GM12878 (cell line): ENCODE results near the gene FAM163B. TPM values are rescaled to one million over a fixed set of nuclear protein-coding genes. Genes with fewer than 3 reads are reported as not detected.

Experiments used
- ATAC-seq: fragments of 200-7000 bp; cut with Tn5 transposase; 3 replicates; pipeline ENCODE4 v1.9.1; 2020; ENCODE audit warnings: mild to moderate bottlenecking, moderate library complexity
- BruUV-seq: library from RNA; stranded (reverse); fragments of 400-500 nt; replicated peaks from 2 replicates; lab custom pipeline; 2021; lab: Mats Ljungman, UMichigan
- CTCF ChIA-PET: fragments of 300-600 bp; sonication (Branson Sonifier 250); formaldehyde crosslinking; extraction: SDS; loops from one replicate; lab custom pipeline; 2021; ENCODE audit warnings: inconsistent platforms; lab: Yijun Ruan, JAX
- POLR2A ChIA-PET: fragments of 350-600 bp; formaldehyde crosslinking; extraction: SDS; loops from one replicate; lab custom pipeline; 2021; ENCODE audit warnings: inconsistent platforms; lab: Charles Lee
- RAD21 ChIA-PET: fragments of 300-600 bp; sonication (Branson Sonifier 250); formaldehyde crosslinking; loops from one replicate; lab custom pipeline; 2023; ENCODE audit warnings: antibody characterized with exemption; ENCODE audit not compliant: unreplicated experiment; lab: Charles Lee
- SMC1A ChIA-PET: fragments of 300-600 bp; sonication (Branson Sonifier 250); formaldehyde crosslinking; loops from one replicate; lab custom pipeline; 2023; ENCODE audit not compliant: unreplicated experiment, uncharacterized antibody; lab: Charles Lee
- DNase-seq: peaks from one replicate; pipeline ENCODE4 v3.0.0-alpha.2; 2011; ENCODE audit warnings: low read depth, low spot score
- FAIRE-seq: peaks from 3 replicates; lab custom pipeline; 2011; peaks lifted over from hg19 to GRCh38; lab: Jason Lieb, UNC
- H2AFZ ChIP-seq: 2 replicates; pipeline ENCODE4 v1.6.0; 2011; ENCODE audit warnings: low read depth, low read length, control low read depth; ENCODE audit not compliant: control insufficient read depth
- H3K27ac ChIP-seq: 2 replicates; pipeline ENCODE4 v1.5.1; 2011; ENCODE audit warnings: control low read depth; ENCODE audit not compliant: control insufficient read depth, insufficient read depth
- H3K27me3 ChIP-seq, 2 experiments: replicated peaks in 1 of 2; 2 replicates each; pipeline versions ENCODE4 v1.6.0 to v1.6.1; 2011; ENCODE audit warnings: low read length in 1 of 2; ENCODE audit not compliant: control insufficient read depth in 2 of 2, insufficient read depth in 2 of 2
- H3K36me3 ChIP-seq, 2 experiments: 2 replicates each; pipeline ENCODE4 v1.5.1; 2011; ENCODE audit warnings: low read length in 1 of 2; ENCODE audit not compliant: control insufficient read depth in 2 of 2, insufficient read depth in 2 of 2
- H3K4me1 ChIP-seq: 2 replicates; pipeline ENCODE4 v1.6.1; 2011; ENCODE audit warnings: mild to moderate bottlenecking, low read length, moderate library complexity, mixed read lengths; ENCODE audit not compliant: control insufficient read depth, insufficient read depth
- H3K4me2 ChIP-seq: 2 replicates; pipeline ENCODE4 v1.6.0; 2011; ENCODE audit warnings: control low read depth; ENCODE audit not compliant: control insufficient read depth, insufficient read depth
- H3K4me3 ChIP-seq: fragments of 200-600 bp; sonication (generic); 2 replicates; pipeline ENCODE4 v1.5.1; 2016
- H3K79me2 ChIP-seq: 2 replicates; pipeline ENCODE4 v1.6.0; 2011; ENCODE audit warnings: low read length; ENCODE audit not compliant: control insufficient read depth, insufficient read depth
- H3K9ac ChIP-seq: 2 replicates; pipeline ENCODE4 v1.8.0; 2011; ENCODE audit warnings: low read length, control low read depth, mixed read lengths; ENCODE audit not compliant: control insufficient read depth, insufficient read depth
- H3K9me3 ChIP-seq: replicated peaks from 3 replicates; pipeline ENCODE4 v1.5.1; 2011; ENCODE audit warnings: mild to moderate bottlenecking, low read length; ENCODE audit not compliant: control insufficient read depth, insufficient read depth
- H4K20me1 ChIP-seq: 2 replicates; pipeline ENCODE4 v1.6.0; 2011; ENCODE audit not compliant: control insufficient read depth, insufficient read depth
- BCL11A ChIP-seq: IDR thresholded peaks from 2 replicates; pipeline ENCODE4 v1.6.1; 2011; ENCODE audit warnings: low read depth, low read length
- BHLHE40 ChIP-seq, 2 experiments: fragments of 450-650 bp in 1 of 2; IDR thresholded peaks; 2 replicates each; pipeline ENCODE4 v1.6.1; 2011 to 2017; ENCODE audit warnings: low read depth in 2 of 2, borderline replicate concordance in 1 of 2, improper control_type of control experiment in 1 of 2, low read length in 1 of 2, mild to moderate bottlenecking in 1 of 2
- BMI1 ChIP-seq: fragments of 450-650 bp; IDR thresholded peaks from 2 replicates; pipeline ENCODE4 v1.6.1; 2016; ENCODE audit warnings: mild to moderate bottlenecking, moderate library complexity, borderline replicate concordance
- EED ChIP-seq: sonication (generic); IDR thresholded peaks from 2 replicates; pipeline ENCODE4 v1.6.1; 2016; ENCODE audit warnings: antibody characterized with exemption, low read depth
- ELK1 ChIP-seq: IDR thresholded peaks from 2 replicates; pipeline ENCODE4 v1.6.1; 2012; ENCODE audit warnings: low read depth, low read length, improper control_type of control experiment
- IKZF1 ChIP-seq: fragments of 450-650 bp; conservative IDR thresholded peaks from 2 replicates; pipeline ENCODE4 v1.6.1; 2017; ENCODE audit warnings: antibody characterized with exemption, mild to moderate bottlenecking
- IKZF2 ChIP-seq, 2 experiments: fragments of 450-650 bp; IDR thresholded peaks; 2 replicates each; pipeline ENCODE4 v1.6.1; 2017; ENCODE audit warnings: mild to moderate bottlenecking in 2 of 2, moderate library complexity in 2 of 2
- MEF2A ChIP-seq: IDR thresholded peaks from 2 replicates; pipeline ENCODE4 v1.6.1; 2011; ENCODE audit warnings: low read depth, mild to moderate bottlenecking, low read length, moderate library complexity; ENCODE audit not compliant: insufficient read depth
- NFIC ChIP-seq: IDR thresholded peaks from 2 replicates; pipeline ENCODE4 v1.6.1; 2012; ENCODE audit warnings: low read depth, mild to moderate bottlenecking, inconsistent platforms, low read length, moderate library complexity
- PAX5 ChIP-seq: IDR thresholded peaks from 2 replicates; pipeline ENCODE4 v1.6.1; 2011; ENCODE audit warnings: low read depth, low read length, borderline replicate concordance
- RELA ChIP-seq: fragments of 450-650 bp; IDR thresholded peaks from 2 replicates; pipeline ENCODE4 v1.8.0; 2014; ENCODE audit warnings: borderline replicate concordance; ENCODE audit not compliant: partially characterized antibody
- RUNX3 ChIP-seq: IDR thresholded peaks from 2 replicates; pipeline ENCODE4 v1.6.1; 2012; ENCODE audit warnings: low read length, inconsistent platforms
- SPI1 ChIP-seq: IDR thresholded peaks from 2 replicates; pipeline ENCODE4 v1.6.1; 2011; ENCODE audit warnings: low read depth, mild to moderate bottlenecking, low read length, moderate library complexity, borderline replicate concordance; ENCODE audit not compliant: insufficient read depth
- TCF12 ChIP-seq: IDR thresholded peaks from 2 replicates; pipeline ENCODE4 v1.6.1; 2011; ENCODE audit warnings: low read depth, mild to moderate bottlenecking, low read length
- YY1 ChIP-seq: IDR thresholded peaks from 2 replicates; pipeline ENCODE4 v1.6.1; 2011; ENCODE audit warnings: low read depth, mild to moderate bottlenecking, low read length
- WGBS: methylation state at CpG from one replicate; pipeline ENCODE4 v1.1.6; 2016; ENCODE audit warnings: low lambda C conversion rate; ENCODE audit not compliant: insufficient replicate concordance, insufficient coverage; ENCODE audit errors: missing lambda C conversion rate; 5-methylcytosine and 5-hydroxymethylcytosine counted together
- in situ Hi-C: fragments of 300-500 bp; cut with MboI; formaldehyde crosslinking; loops from 9 replicates; pipeline ENCODE4 v1.14.3; 2018; ENCODE audit warnings: mixed read lengths
- intact Hi-C: fragments of 100-400 bp; cut with micrococcal nuclease; formaldehyde crosslinking; loops from one replicate; pipeline ENCODE4 v1.14.2; 2022; ENCODE audit not compliant: unreplicated experiment
- polyA plus RNA-seq, 11 experiments: library from polyadenylated mRNA; depleted of rRNA in 4 of 11; unstranded in 6 of 11; stranded (reverse) in 5 of 11; fragments of >200 nt; fragmentation: Nextera tagmentation in 4 of 11; fragmentation: Illumina TruSeq in 1 of 11; extraction: Ambion mirVana in 4 of 11; extraction: Trizol in 1 of 11; gene quantifications; 1 replicate in 1 of 11; 2 replicates in 10 of 11; pipeline versions ENCODE4 v1.2.1 to v1.2.3, GENCODE V29; 2011 to 2016; ENCODE audit warnings: inconsistent platforms in 2 of 11, missing spikeins in 2 of 11, low read depth in 1 of 11
- total RNA-seq, 4 experiments: library from RNA; depleted of rRNA in 3 of 4; stranded (reverse); fragments of >200 nt in 3 of 4; fragmentation: Illumina TruSeq in 1 of 4; extraction: Trizol in 1 of 4; gene quantifications; 2 replicates each; pipeline versions ENCODE4 v1.2.1 to v1.2.3, GENCODE V29; 2013 to 2021
- TF ChIP-seq, protein P1 (sequence below): fragments of 450-650 bp; IDR thresholded peaks from 2 replicates; pipeline ENCODE4 v1.6.1; 2016; ENCODE audit warnings: mild to moderate bottlenecking
- TF ChIP-seq, protein P2 (sequence below): IDR thresholded peaks from 2 replicates; pipeline ENCODE4 v1.6.1; 2011; ENCODE audit warnings: low read depth, low read length, improper control_type of control experiment, borderline replicate concordance
- TF ChIP-seq, protein P3 (sequence below): IDR thresholded peaks from 2 replicates; pipeline ENCODE4 v1.6.1; 2011; ENCODE audit warnings: borderline replicate concordance, low read depth, mild to moderate bottlenecking, moderate library complexity, low read length; ENCODE audit not compliant: insufficient read depth, poor library complexity, severe bottlenecking

FAM163B gene
- total and polyA plus RNA-seq, 10 of the 15 experiments (the other 5 are each of a cell fraction or from before 2014, with no cell fraction given): not detected

GRCh38 chr9:133558191-133559126 lies 50.7 kb downstream of the FAM163B start:
- in situ Hi-C loops (no loop called here), intact Hi-C loops (no loop called here)
- peak overlapping the region; percentile 78 for H2AFZ ChIP-seq
- ChIA-PET SMC1A (no interaction called here), CTCF (interaction anchor here (1.6 kb wide), 1 partner anchor 72 kb away, joined by 7 read pairs; no protein-coding TSS in a partner anchor), POLR2A (no interaction called here), RAD21 (no interaction called here)
- H4K20me1 ChIP-seq: no peaks in the 10 kb centered on the region
- H3K36me3 ChIP-seq: no peaks in the 10 kb centered on the region
- 0 out of 2 replicates have a peak overlapping the region, but pooled peaks have one; percentile 4 for H3K27ac ChIP-seq
- ATAC-seq: peak; percentile 89
- 2% methylated on average over 31 of the region's 31 CpGs for WGBS
- H3K79me2 ChIP-seq: no peaks in the 10 kb centered on the region
- no peaks in the 10 kb centered on the region for H3K9me3 ChIP-seq
- peaks cover 15% of the 10 kb centered on the region for H3K4me1 ChIP-seq
- peak overlapping the region; percentile 81 for H3K4me2 ChIP-seq
- peak overlapping the region; percentile 35; the same call in 1 of the 2 replicates for H3K4me3 ChIP-seq
- peak; percentile 47 for FAIRE-seq
- peak overlapping the region; percentile 44; the same call in 1 of the 2 replicates for H3K9ac ChIP-seq
- DNase-seq: peak; percentile 32
- no peaks in the 10 kb centered on the region for H3K27me3 ChIP-seq
- no TSS peak for BruUV-seq
- TF ChIP-seq, protein P1, sequence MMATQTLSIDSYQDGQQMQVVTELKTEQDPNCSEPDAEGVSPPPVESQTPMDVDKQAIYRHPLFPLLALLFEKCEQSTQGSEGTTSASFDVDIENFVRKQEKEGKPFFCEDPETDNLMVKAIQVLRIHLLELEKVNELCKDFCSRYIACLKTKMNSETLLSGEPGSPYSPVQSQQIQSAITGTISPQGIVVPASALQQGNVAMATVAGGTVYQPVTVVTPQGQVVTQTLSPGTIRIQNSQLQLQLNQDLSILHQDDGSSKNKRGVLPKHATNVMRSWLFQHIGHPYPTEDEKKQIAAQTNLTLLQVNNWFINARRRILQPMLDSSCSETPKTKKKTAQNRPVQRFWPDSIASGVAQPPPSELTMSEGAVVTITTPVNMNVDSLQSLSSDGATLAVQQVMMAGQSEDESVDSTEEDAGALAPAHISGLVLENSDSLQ: peak; percentile 19; the same call in 1 of the 2 replicates
- peak; percentile 12; the same call in 1 of the 2 replicates for TF ChIP-seq SPI1
- TF ChIP-seq ELK1: no peak
- TF ChIP-seq IKZF2 (IDR thresholded peaks at IDR 0.05): 0 out of 4 replicates have a peak, but pooled peaks have one; percentile 20 to 29
- TF ChIP-seq RUNX3: peak; percentile 48
- TF ChIP-seq IKZF1: peak; percentile 50; the same call in 1 of the 2 replicates
- no peak for TF ChIP-seq PAX5
- TF ChIP-seq BHLHE40 (IDR thresholded peaks at IDR 0.05; ENCODE audit: borderline replicate concordance in 1 of 2, low read depth in 2 of 2, low read length in 1 of 2): peak; percentile 65 to 69
- TF ChIP-seq, protein P2, sequence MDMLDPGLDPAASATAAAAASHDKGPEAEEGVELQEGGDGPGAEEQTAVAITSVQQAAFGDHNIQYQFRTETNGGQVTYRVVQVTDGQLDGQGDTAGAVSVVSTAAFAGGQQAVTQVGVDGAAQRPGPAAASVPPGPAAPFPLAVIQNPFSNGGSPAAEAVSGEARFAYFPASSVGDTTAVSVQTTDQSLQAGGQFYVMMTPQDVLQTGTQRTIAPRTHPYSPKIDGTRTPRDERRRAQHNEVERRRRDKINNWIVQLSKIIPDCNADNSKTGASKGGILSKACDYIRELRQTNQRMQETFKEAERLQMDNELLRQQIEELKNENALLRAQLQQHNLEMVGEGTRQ: no peak
- TF ChIP-seq MEF2A: peak; percentile 79
- no peak for TF ChIP-seq BMI1
- TF ChIP-seq BCL11A: 0 out of 2 replicates have a peak, but pooled peaks have one; percentile 8
- TF ChIP-seq, protein P3, sequence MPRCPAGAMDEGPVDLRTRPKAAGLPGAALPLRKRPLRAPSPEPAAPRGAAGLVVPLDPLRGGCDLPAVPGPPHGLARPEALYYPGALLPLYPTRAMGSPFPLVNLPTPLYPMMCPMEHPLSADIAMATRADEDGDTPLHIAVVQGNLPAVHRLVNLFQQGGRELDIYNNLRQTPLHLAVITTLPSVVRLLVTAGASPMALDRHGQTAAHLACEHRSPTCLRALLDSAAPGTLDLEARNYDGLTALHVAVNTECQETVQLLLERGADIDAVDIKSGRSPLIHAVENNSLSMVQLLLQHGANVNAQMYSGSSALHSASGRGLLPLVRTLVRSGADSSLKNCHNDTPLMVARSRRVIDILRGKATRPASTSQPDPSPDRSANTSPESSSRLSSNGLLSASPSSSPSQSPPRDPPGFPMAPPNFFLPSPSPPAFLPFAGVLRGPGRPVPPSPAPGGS: peak; percentile 36
- no peak for TF ChIP-seq RELA
- 0 out of 2 replicates have a peak, but pooled peaks have one; percentile 29 for TF ChIP-seq NFIC
- 0 out of 2 replicates have a peak, but pooled peaks have one; percentile 7 for TF ChIP-seq EED
- TF ChIP-seq YY1: peak; percentile 85
- 0 out of 2 replicates have a peak, but pooled peaks have one; percentile 7 for TF ChIP-seq TCF12
